Measurements from ENCODE around the gene RCC2. TPM values are rescaled to one million over a fixed set of nuclear protein-coding genes. Genes with fewer than 3 reads are reported as not detected.

RCC2 gene
- polyA plus RNA-seq, 2 of the 4 experiments (the other 2 are of a cell fraction) = 60.9 to 90.0 TPM

DNA sequence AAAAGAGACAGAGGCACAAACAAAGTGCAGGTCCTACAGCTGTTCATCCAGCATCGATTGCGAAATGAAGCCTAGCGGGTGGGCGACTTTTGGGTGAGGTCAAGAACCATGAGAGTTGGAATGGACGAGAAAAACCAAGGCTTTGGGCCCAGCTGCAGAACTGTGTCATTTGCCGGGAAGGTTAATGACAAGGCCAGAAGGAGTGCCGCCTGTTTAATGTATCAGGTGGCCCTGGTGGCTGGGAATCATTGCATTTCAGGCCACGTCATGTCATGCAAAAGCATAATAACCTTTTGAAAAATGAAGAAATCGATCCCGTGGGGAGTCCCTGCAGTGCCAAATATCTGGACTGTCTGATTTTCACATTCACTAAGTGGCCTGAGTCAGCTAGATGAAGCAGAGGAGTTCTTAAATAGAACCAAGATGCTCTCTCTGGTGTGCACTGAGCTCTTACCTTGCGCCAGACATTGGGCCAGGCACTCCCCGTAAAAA is 8.1 kb upstream of the RCC2 start:
- POLR2A ChIA-PET = no interaction called here
- no peak overlapping the region for H3K4me3 ChIP-seq
- FAIRE-seq (no peak), ATAC-seq (no peak), DNase-seq (ENCODE audit: low read depth in 1 of 2, low spot score in 1 of 2) (no peak)
- TF ChIP-seq RNF2 (IDR thresholded peaks at IDR 0.05; ENCODE audit: borderline replicate concordance, low read depth) = no peak
- TF ChIP-seq CEBPB (IDR thresholded peaks at IDR 0.05) = peak in 1 of 2 experiments; percentile 38; a peak in 1 of 4 replicates
- H3K27ac ChIP-seq = no peak overlapping the region
- no peak overlapping the region for H3K4me2 ChIP-seq
- WGBS (ENCODE audit: missing lambda C conversion rate) = 90% methylated on average over 12 of the region's 12 CpGs
- CTCF ChIA-PET = interaction anchor here (2.0 kb wide), 1 partner anchor 21 kb away, joined by 4 read pairs; no protein-coding TSS in a partner anchor
- no peaks in the 10 kb centered on the region for H3K9me3 ChIP-seq
- peaks cover 14% of the 10 kb centered on the region; the same call in 2 of the 3 replicates for H3K4me1 ChIP-seq

DNA sequence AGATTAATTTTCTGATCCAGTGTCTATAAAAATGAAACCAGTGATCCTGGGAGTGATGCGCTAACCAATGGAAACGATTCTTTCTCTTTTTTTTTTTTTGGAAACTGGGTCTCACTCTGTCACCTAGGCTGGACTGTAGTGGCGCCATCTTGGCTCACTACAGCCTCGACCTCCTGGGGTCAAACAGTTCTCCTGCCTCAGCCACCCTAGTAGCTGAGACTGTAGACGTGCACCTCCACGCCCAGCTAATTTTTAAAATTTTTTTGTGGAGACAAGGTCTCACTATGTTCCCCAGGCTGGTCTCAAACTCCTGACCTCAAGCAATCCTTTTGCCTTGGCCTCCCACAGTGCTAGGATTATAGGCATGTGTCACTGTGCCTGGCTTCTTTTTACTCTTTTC is 3.4 kb upstream of the RCC2 start:
- DNase-seq (ENCODE audit: low read depth in 1 of 2, low spot score in 1 of 2) (no peak), ATAC-seq (no peak), FAIRE-seq (no peak)
- Histone ChIP-seq H3K27ac (peak overlapping the region; percentile 97 to 99), H3K4me3 (no peak overlapping the region), H3K9me3 (no peaks in the 10 kb centered on the region), H3K4me2 (peak overlapping the region; percentile 65), H3K4me1 (peaks cover 38% of the 10 kb centered on the region)
- ChIA-PET POLR2A (interaction anchor here (1.0 kb wide), 1 partner anchor 33 kb away, joined by 3 read pairs; no protein-coding TSS in a partner anchor), CTCF (interaction anchor here (0.7 to 1.4 kb wide), 7 partner anchors 10 to 174 kb away, joined by 3 to 4 read pairs (median 3); no protein-coding TSS in a partner anchor)
- 81% methylated on average over 6 of the region's 6 CpGs for WGBS (ENCODE audit: missing lambda C conversion rate)
- TF ChIP-seq, protein P1, sequence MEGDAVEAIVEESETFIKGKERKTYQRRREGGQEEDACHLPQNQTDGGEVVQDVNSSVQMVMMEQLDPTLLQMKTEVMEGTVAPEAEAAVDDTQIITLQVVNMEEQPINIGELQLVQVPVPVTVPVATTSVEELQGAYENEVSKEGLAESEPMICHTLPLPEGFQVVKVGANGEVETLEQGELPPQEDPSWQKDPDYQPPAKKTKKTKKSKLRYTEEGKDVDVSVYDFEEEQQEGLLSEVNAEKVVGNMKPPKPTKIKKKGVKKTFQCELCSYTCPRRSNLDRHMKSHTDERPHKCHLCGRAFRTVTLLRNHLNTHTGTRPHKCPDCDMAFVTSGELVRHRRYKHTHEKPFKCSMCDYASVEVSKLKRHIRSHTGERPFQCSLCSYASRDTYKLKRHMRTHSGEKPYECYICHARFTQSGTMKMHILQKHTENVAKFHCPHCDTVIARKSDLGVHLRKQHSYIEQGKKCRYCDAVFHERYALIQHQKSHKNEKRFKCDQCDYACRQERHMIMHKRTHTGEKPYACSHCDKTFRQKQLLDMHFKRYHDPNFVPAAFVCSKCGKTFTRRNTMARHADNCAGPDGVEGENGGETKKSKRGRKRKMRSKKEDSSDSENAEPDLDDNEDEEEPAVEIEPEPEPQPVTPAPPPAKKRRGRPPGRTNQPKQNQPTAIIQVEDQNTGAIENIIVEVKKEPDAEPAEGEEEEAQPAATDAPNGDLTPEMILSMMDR (IDR thresholded peaks at IDR 0.05) = no peak
- TF ChIP-seq CBX8 (IDR thresholded peaks at IDR 0.05) = no peak
- TF ChIP-seq, protein P2, sequence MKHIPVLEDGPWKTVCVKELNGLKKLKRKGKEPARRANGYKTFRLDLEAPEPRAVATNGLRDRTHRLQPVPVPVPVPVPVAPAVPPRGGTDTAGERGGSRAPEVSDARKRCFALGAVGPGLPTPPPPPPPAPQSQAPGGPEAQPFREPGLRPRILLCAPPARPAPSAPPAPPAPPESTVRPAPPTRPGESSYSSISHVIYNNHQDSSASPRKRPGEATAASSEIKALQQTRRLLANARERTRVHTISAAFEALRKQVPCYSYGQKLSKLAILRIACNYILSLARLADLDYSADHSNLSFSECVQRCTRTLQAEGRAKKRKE (CRISPR knock-in tag; IDR thresholded peaks at IDR 0.05; ENCODE audit: low read depth) = no peak
- no peak for TF ChIP-seq MAFK (IDR thresholded peaks at IDR 0.05; ENCODE audit: partially characterized antibody)
- TF ChIP-seq, protein P3, sequence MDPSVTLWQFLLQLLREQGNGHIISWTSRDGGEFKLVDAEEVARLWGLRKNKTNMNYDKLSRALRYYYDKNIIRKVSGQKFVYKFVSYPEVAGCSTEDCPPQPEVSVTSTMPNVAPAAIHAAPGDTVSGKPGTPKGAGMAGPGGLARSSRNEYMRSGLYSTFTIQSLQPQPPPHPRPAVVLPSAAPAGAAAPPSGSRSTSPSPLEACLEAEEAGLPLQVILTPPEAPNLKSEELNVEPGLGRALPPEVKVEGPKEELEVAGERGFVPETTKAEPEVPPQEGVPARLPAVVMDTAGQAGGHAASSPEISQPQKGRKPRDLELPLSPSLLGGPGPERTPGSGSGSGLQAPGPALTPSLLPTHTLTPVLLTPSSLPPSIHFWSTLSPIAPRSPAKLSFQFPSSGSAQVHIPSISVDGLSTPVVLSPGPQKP (IDR thresholded peaks at IDR 0.05; ENCODE audit: low read depth, low read length) = no peak
- TF ChIP-seq ZSCAN20 (CRISPR knock-in tag; IDR thresholded peaks at IDR 0.05) = no peak
- no peak for TF ChIP-seq ZC3H11A (IDR thresholded peaks at IDR 0.05)
- TF ChIP-seq CHD4 (IDR thresholded peaks at IDR 0.05; ENCODE audit: borderline replicate concordance) = no peak
- no peak for TF ChIP-seq ZFP36 (IDR thresholded peaks at IDR 0.05; ENCODE audit: borderline replicate concordance, partially characterized antibody)
- TF ChIP-seq BHLHE40 (IDR thresholded peaks at IDR 0.05; ENCODE audit: low read depth, low read length) = no peak
- TF ChIP-seq JUN (IDR thresholded peaks at IDR 0.05) = no peak
- no peak for TF ChIP-seq SREBF2 (IDR thresholded peaks at IDR 0.05)

DNA sequence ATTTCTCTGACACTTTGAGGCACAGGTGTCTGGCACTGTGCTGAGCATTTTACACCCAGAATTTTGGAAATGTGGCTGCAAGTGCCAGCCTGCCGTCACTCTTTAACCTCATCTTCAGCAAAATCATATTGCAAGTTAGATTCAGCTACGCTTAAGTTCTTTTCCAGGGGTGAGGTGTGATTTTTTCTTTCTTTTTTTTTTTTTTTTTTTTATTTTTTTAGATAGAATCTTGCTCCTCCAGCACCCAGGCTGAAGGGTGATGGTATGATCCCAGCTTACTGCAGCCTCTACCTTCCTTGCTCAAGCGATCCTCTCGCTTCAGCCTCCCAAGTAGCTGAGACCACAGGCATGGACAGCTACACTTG is 2.5 kb upstream of the RCC2 start:
- FAIRE-seq (no peak), DNase-seq (ENCODE audit: low read depth in 1 of 2, low spot score in 1 of 2) (no peak), ATAC-seq (no peak)
- WGBS (ENCODE audit: missing lambda C conversion rate) = 87% methylated on average over 4 of the region's 4 CpGs
- Histone ChIP-seq H3K27ac (peak overlapping the region; percentile 97 to 99), H3K9me3 (no peaks in the 10 kb centered on the region), H3K4me3 (no peak overlapping the region), H3K4me2 (peak overlapping the region; percentile 100), H3K4me1 (peaks cover 40% of the 10 kb centered on the region)
- ChIA-PET CTCF (interaction anchor here (0.6 to 1.4 kb wide), 8 partner anchors 10 to 175 kb away, joined by 3 to 5 read pairs (median 3); no protein-coding TSS in a partner anchor), POLR2A (no interaction called here)
- TF ChIP-seq ZC3H11A (IDR thresholded peaks at IDR 0.05) (no peak), RARB (CRISPR knock-in tag; IDR thresholded peaks at IDR 0.05) (no peak), FOSL2 (IDR thresholded peaks at IDR 0.05) (no peak), FOSL2 (CRISPR knock-in tag; IDR thresholded peaks at IDR 0.05) (no peak), HOXA7 (CRISPR knock-in tag; IDR thresholded peaks at IDR 0.05) (no peak), HOXB5 (CRISPR knock-in tag; IDR thresholded peaks at IDR 0.05) (no peak), BHLHE40 (IDR thresholded peaks at IDR 0.05; ENCODE audit: low read depth, low read length) (no peak), CEBPB (IDR thresholded peaks at IDR 0.05) (no peak), POLR2A (IDR thresholded peaks at IDR 0.05; ENCODE audit: low read length) (no peak), HOXB13 (CRISPR knock-in tag; IDR thresholded peaks at IDR 0.05; ENCODE audit: low read depth) (no peak), ZNF302 (CRISPR knock-in tag; IDR thresholded peaks at IDR 0.05) (no peak)
- TF ChIP-seq, protein P4, sequence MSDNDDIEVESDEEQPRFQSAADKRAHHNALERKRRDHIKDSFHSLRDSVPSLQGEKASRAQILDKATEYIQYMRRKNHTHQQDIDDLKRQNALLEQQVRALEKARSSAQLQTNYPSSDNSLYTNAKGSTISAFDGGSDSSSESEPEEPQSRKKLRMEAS (IDR thresholded peaks at IDR 0.05) = no peak
